Measurements from ENCODE around the gene CRYBB1. TPM values are rescaled to one million over a fixed set of nuclear protein-coding genes. Genes with fewer than 3 reads are reported as not detected.

The CRYBB1 gene
- total RNA-seq, 1 donor from 2014 or later, result not detected

- no peak overlapping the region for H3K4me3 ChIP-seq
- intact Hi-C loops (cut with DNase I), result no loop called here
- no peak overlapping the region for H3K27ac ChIP-seq
- H3K27me3 ChIP-seq, result no peaks in the 10 kb centered on the region
- peaks cover 6% of the 10 kb centered on the region for H3K4me1 ChIP-seq
- DNase-seq (ENCODE audit: extremely low spot score in 2 of 2), result no peak
- TF ChIP-seq POLR2AphosphoS5 (IDR thresholded peaks at IDR 0.05; ENCODE audit: insufficient read depth in 1 of 2, low read depth in 1 of 2) (no peak), CTCF (IDR thresholded peaks at IDR 0.05) (no peak), POLR2A (IDR thresholded peaks at IDR 0.05) (no peak)
- H3K36me3 ChIP-seq, result no peaks in the 10 kb centered on the region
- no peaks in the 10 kb centered on the region for H3K9me3 ChIP-seq
Observed at GRCh38 chr22:26612652-26613051, 5.2 kb downstream of the CRYBB1 start.

DNA sequence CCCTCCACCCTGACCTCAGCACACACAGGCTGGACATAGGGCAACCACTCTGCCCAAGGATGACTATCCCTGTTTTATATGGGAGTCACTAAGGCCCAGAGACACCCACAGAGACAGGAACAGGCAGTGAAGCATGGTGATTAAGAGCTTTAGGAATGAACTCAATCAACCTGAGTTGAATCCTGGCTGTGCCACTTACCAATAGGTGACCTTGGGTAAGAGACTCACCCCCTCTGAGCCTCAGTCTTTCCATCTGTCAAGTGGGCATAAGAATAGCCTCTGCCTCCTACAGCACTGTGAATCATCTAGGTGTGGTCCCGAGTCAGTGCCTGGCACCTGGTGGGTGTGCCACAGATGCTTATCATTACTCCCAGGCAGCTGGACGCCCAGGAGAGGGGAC is 6.8 kb downstream of the CRYBB1 start:
- Histone ChIP-seq H3K9me3 (no peaks in the 10 kb centered on the region), H3K4me1 (peaks cover 6% of the 10 kb centered on the region), H3K27ac (no peak overlapping the region), H3K27me3 (no peaks in the 10 kb centered on the region), H3K4me3 (no peak overlapping the region), H3K36me3 (no peaks in the 10 kb centered on the region)
- TF ChIP-seq CTCF (IDR thresholded peaks at IDR 0.05) (no peak), POLR2A (IDR thresholded peaks at IDR 0.05) (no peak), POLR2AphosphoS5 (IDR thresholded peaks at IDR 0.05; ENCODE audit: insufficient read depth in 1 of 2, low read depth in 1 of 2) (no peak)
- intact Hi-C loops (cut with DNase I), result no loop called here
- no peak for DNase-seq (ENCODE audit: extremely low spot score in 2 of 2)

DNA sequence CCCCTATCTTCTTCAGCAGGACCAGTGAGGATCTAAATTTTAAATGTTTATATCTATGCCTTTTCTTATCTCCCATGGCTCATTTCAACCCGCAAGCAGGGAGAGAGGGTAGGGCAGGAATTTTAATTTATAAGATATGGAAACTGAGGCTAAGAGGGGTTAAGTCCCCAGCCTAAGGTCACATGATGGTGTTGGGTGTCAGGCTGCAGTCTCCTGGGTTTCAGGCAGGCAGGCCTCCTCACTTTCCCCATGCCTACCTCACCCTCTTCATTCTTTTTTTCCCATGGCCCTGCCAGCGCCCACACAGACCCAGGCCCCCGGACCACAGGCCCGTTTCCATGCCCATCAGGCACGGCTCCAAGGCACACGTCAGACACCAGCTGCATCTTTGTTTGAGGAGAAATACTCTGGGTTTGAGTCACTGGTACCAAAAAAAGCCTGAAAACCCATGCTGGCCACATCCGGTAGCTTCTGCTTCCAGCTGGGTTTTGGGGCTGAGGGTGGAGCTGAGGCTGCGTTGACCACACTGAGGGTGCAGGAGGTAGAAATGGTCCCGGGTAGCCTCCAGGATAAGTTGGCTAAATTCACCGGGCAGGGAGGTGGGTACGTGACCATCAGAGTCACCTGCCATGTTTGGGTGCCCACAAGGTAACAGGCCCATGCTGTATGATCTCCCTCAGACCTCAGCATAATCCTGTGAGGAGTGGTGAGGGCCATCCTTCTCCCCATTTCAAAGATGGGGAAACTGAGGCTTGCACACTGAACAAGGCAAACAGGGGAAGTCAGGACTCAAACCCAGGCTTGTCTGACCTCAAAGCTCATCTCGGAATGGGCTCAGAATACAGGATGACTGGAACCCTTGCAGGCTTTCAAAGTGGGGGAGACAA is 7.5 kb downstream of the CRYBB1 start:
- TF ChIP-seq POLR2AphosphoS5 (IDR thresholded peaks at IDR 0.05; ENCODE audit: insufficient read depth in 1 of 2, low read depth in 1 of 2) (no peak), CTCF (IDR thresholded peaks at IDR 0.05) (no peak), POLR2A (IDR thresholded peaks at IDR 0.05) (no peak)
- intact Hi-C loops (cut with DNase I), result no loop called here
- Histone ChIP-seq H3K27ac (no peak overlapping the region), H3K4me3 (no peak overlapping the region), H3K9me3 (no peaks in the 10 kb centered on the region), H3K36me3 (no peaks in the 10 kb centered on the region), H3K27me3 (no peaks in the 10 kb centered on the region), H3K4me1 (peaks cover 6% of the 10 kb centered on the region)
- DNase-seq (ENCODE audit: extremely low spot score in 2 of 2), result no peak

DNA sequence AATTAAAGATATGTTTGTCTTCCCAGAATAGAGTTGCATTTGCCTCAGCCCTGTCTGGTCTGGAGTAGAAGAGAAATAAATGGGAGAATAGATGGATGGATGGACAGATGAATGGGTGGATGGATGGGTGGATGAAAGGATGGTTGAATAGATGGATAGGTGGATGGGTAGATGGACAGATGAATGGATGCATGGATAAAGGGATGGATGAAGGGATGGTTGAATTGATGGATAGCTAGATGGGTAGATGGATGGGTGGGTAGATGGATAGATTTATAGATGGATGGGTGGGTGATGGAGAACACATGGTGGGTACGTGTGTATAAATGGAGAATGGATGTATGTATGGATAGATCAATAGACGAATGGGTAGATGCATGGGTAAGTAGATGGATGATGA is 8.5 kb downstream of the CRYBB1 start:
- Histone ChIP-seq H3K27me3 (no peaks in the 10 kb centered on the region), H3K36me3 (no peaks in the 10 kb centered on the region), H3K9me3 (no peaks in the 10 kb centered on the region), H3K4me3 (no peak overlapping the region), H3K27ac (no peak overlapping the region), H3K4me1 (peaks cover 6% of the 10 kb centered on the region)
- intact Hi-C loops (cut with DNase I), result no loop called here
- no peak for TF ChIP-seq POLR2A (IDR thresholded peaks at IDR 0.05)
- TF ChIP-seq CTCF (IDR thresholded peaks at IDR 0.05), result no peak
- TF ChIP-seq POLR2AphosphoS5 (IDR thresholded peaks at IDR 0.05; ENCODE audit: insufficient read depth in 1 of 2, low read depth in 1 of 2), result no peak
- no peak for DNase-seq (ENCODE audit: extremely low spot score in 2 of 2)

GRCh38 chr22:26608129-26608528 is 9.7 kb downstream of the CRYBB1 start:
- no peak for DNase-seq (ENCODE audit: extremely low spot score in 2 of 2)
- Histone ChIP-seq H3K9me3 (no peaks in the 10 kb centered on the region), H3K4me1 (peaks cover 6% of the 10 kb centered on the region), H3K36me3 (no peaks in the 10 kb centered on the region), H3K27me3 (no peaks in the 10 kb centered on the region), H3K4me3 (no peak overlapping the region), H3K27ac (no peak overlapping the region)
- intact Hi-C loops (cut with DNase I), result no loop called here
- TF ChIP-seq POLR2A (IDR thresholded peaks at IDR 0.05) (no peak), POLR2AphosphoS5 (IDR thresholded peaks at IDR 0.05; ENCODE audit: insufficient read depth in 1 of 2, low read depth in 1 of 2) (no peak), CTCF (IDR thresholded peaks at IDR 0.05) (no peak)
